ENCODE measurements around the gene CTNNBL1.

- TF ChIP-seq CTCF (IDR thresholded peaks at IDR 0.05): no peak
- TF ChIP-seq POLR2A (IDR thresholded peaks at IDR 0.05): no peak
Measured at GRCh38 chr20:37804584-37805566, 111.0 kb downstream of the CTNNBL1 start.

Data from uterus (tissue), 2 donors.